BE2C (cell line): ENCODE data around the gene COL18A1.

Experiments used
- DNase-seq: peaks from one replicate; pipeline ENCODE4 v3.0.0-alpha.2; 2020
- H3K27me3 ChIP-seq: fragments of 250-450 bp; sonication (Bioruptor Pico); 2 replicates; pipeline ENCODE4 v1.5.1; 2020; ENCODE audit warnings: mild to moderate bottlenecking
- H3K36me3 ChIP-seq: fragments of 250-450 bp; sonication (Bioruptor Pico); 2 replicates; pipeline ENCODE4 v1.5.1; 2020; ENCODE audit warnings: mild to moderate bottlenecking
- H3K4me1 ChIP-seq: fragments of 250-450 bp; sonication (Bioruptor Pico); 2 replicates; pipeline ENCODE4 v1.5.1; 2020
- H3K4me3 ChIP-seq: 2 replicates; pipeline ENCODE4 v1.5.1; 2011; ENCODE audit warnings: low read depth, low read length
- H3K9me3 ChIP-seq: fragments of 250-450 bp; sonication (Bioruptor Pico); 2 replicates; pipeline ENCODE4 v1.5.1; 2020
- CTCF ChIP-seq: IDR thresholded peaks from 2 replicates; pipeline ENCODE4 v1.5.1; 2012; ENCODE audit warnings: mild to moderate bottlenecking, low read depth, low read length

COL18A1 gene

DNA sequence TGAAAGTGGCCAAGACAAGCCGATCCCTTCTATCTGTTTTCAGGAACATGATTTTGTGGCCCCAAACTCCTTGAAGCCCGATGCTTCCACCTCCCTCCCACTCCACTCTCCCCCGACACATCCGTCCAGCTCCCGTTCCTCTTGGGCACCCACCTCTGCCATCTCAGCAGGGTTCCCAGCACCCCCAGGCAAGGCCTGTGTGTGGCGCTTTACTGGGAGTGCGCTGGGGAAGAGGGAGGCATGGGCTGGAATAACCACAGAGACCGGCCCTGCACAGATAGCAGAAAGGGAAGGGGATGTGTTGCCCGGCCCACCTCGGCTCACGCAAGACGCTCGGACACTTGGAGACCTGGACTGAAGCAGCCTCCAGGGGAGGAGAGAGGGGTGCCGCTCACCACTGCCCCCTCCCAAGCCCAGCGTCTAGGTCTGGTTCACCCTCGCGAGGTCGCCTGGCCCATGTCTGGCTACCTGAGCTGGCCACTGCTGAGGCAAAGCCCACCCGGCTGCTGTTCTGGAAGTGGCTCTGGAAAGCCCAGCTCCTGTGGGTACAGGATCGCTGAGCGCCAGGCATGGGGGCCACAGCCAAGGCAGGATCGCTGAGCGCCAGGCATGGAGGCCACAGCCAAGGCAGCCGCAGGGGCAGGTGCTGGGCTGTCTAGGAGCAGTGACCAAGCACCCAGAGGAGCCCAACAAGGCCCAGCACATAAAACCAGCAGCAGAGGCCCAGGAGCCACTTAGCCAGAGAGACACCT, 23.8 kb upstream of the COL18A1 start:
- Histone ChIP-seq H3K36me3 (no peaks in the 10 kb centered on the region), H3K9me3 (0 out of 2 replicates have a peak, but pooled peaks cover 2% of the 10 kb centered on the region), H3K4me1 (no peaks in the 10 kb centered on the region), H3K27me3 (no peaks in the 10 kb centered on the region), H3K4me3 (no peak overlapping the region)
- DNase-seq, result peak; percentile 6
- TF ChIP-seq CTCF, result no peak

DNA sequence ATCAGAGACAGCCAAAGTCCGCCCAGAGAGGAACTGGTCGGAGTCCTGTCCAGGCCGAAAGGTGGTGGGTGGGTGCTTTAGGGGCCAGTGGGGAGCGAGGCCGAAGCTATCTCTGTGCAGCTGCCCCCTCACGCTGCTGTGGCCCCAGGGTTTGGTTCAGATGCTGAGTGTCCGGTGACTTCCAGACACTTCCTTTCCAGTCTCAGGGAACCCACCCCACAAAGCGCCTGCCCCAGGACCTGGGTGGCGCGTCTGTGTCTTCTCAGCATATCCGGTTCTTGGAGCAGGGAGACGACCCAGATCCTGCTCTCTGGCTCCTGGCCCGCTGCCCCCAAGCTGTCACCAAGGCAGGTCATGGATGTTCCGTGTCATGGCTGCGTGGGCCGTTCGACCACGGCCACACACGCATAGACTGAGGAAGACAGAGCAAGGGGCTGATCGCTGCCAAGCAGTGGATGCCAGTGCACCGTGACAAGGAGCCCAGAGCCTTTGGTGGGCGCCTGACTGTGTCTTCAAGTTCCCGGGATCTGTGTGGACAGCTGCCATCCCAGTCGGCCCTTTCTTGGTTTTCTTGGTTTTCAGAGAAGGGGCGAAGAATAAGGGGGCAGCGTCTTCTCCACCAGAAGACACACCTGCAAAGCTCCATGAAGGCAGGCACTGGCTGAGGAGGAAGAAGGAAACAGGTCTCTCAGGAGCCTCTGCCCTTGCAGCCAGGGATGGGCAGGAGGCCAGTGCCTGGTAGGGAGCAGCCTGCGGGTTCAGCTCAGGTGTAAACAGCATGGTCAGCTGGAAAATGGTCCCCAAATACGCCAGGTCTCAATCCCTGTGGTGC, 22.9 kb upstream of the COL18A1 start:
- DNase-seq, result peak; percentile 4
- no peak for TF ChIP-seq CTCF
- Histone ChIP-seq H3K4me1 (no peaks in the 10 kb centered on the region; the same call in 1 of the 2 replicates), H3K36me3 (no peaks in the 10 kb centered on the region), H3K9me3 (0 out of 2 replicates have a peak, but pooled peaks cover 2% of the 10 kb centered on the region), H3K4me3 (no peak overlapping the region), H3K27me3 (no peaks in the 10 kb centered on the region)

DNA sequence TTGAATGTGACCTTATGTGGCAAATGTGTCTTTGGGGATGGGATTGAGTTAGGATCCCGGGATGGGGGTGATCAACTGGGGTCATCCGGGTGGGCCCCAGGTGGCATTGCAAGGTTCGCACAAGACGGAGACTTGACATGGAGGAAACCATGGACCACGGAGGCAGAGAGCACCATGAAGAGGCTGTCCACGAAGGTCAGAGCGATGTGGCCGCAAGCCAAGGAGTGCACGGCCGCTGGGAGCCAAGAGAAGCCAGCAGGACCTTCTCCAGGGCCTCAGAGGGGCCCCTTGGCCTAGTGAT, 22.3 kb upstream of the COL18A1 start:
- Histone ChIP-seq H3K27me3 (no peaks in the 10 kb centered on the region), H3K9me3 (0 out of 2 replicates have a peak, but pooled peaks cover 2% of the 10 kb centered on the region), H3K4me3 (no peak overlapping the region), H3K4me1 (no peaks in the 10 kb centered on the region; the same call in 1 of the 2 replicates), H3K36me3 (no peaks in the 10 kb centered on the region)
- TF ChIP-seq CTCF, result no peak
- DNase-seq, result no peak

DNA sequence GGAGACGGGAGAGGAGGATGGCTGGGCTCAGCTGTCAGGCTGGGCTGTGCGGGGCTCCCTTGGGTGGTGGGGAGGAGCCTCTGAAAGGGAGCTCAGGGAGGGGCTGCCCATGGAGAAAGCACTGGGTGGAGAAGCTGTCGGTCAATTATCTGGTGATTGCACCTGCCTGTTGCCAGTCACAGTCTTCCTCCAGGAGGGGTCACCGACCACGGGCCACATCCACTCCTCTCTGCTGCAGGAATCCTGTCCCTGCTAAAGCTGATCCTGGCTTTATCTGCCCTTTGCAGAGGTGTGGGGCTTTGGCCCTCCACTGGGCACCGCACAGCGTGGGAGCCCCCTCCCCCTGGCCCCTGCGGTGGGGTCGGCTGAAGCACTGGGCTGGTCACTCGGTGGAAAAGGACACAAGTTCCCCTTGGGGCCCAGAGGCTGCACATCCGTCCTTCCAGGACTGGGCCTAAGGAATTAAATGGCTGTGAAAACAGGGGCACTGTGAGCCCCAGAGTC, 21.8 kb upstream of the COL18A1 start:
- H3K4me3 ChIP-seq, result no peak overlapping the region

GRCh38 chr21:45383615-45384201, 21.3 kb upstream of the COL18A1 start:
- Histone ChIP-seq H3K9me3 (0 out of 2 replicates have a peak, but pooled peaks cover 2% of the 10 kb centered on the region), H3K4me3 (no peak overlapping the region), H3K36me3 (no peaks in the 10 kb centered on the region), H3K27me3 (no peaks in the 10 kb centered on the region), H3K4me1 (no peaks in the 10 kb centered on the region; the same call in 1 of the 2 replicates)
- no peak for TF ChIP-seq CTCF
- DNase-seq, result peak; percentile 10

More for the DNA sequence above, 21.8 kb upstream of the COL18A1 start:
- H3K27me3 ChIP-seq, result no peaks in the 10 kb centered on the region
- H3K36me3 ChIP-seq, result no peaks in the 10 kb centered on the region
- TF ChIP-seq CTCF, result no peak
- 0 out of 2 replicates have a peak, but pooled peaks cover 2% of the 10 kb centered on the region for H3K9me3 ChIP-seq
- DNase-seq, result peak; percentile 4
- H3K4me1 ChIP-seq, result no peaks in the 10 kb centered on the region; the same call in 1 of the 2 replicates
